ENCODE data around the gene HOXD11. TPM values are rescaled to one million over a fixed set of nuclear protein-coding genes. Genes with fewer than 3 reads are reported as not detected.

Gene HOXD11
- total and polyA plus RNA-seq, 9 of the 15 experiments (the other 6 are each of a cell fraction or from before 2014, with no cell fraction given): not detected

GRCh38 chr2:176096986-176097819 lies 9.9 kb upstream of the HOXD11 start (continued):
- TF ChIP-seq TBL1XR1 (IDR thresholded peaks at IDR 0.05; ENCODE audit: low read length in 2 of 2) (no peak), ZBTB9 (CRISPR knock-in tag; IDR thresholded peaks at IDR 0.05) (no peak), FOXK2 (conservative IDR thresholded peaks at IDR 0.05 in 1 of 2, IDR thresholded peaks at IDR 0.05 in 1 of 2; ENCODE audit: low read depth in 2 of 2) (no peak), NFIC (IDR thresholded peaks at IDR 0.05) (no peak), NELFE (IDR thresholded peaks at IDR 0.05; ENCODE audit: insufficient read depth, insufficient read length) (no peak), ARID1B (IDR thresholded peaks at IDR 0.05) (no peak), GABPB2 (CRISPR knock-in tag; conservative IDR thresholded peaks at IDR 0.05) (no peak), UBTF (IDR thresholded peaks at IDR 0.05; ENCODE audit: borderline replicate concordance in 1 of 2, low read depth in 2 of 2, low read length in 2 of 2) (peak; percentile 30 to 55; a peak in 1 of 4 replicates), LEF1 (IDR thresholded peaks at IDR 0.05) (no peak; the same call in 1 of the 2 replicates), COPS2 (conservative IDR thresholded peaks at IDR 0.05) (no peak), ELF2 (CRISPR knock-in tag; IDR thresholded peaks at IDR 0.05) (no peak), SMARCB1 (IDR thresholded peaks at IDR 0.05; ENCODE audit: insufficient read length, low read depth) (no peak), DIDO1 (tag; IDR thresholded peaks at IDR 0.05; ENCODE audit: low read depth) (no peak; the same call in 1 of the 2 replicates), HOXB6 (CRISPR knock-in tag; IDR thresholded peaks at IDR 0.05; ENCODE audit: borderline replicate concordance) (no peak), ZNF239 (CRISPR knock-in tag; IDR thresholded peaks at IDR 0.05) (no peak), ZNF24 (IDR thresholded peaks at IDR 0.05) (no peak), ZNF586 (CRISPR knock-in tag; conservative IDR thresholded peaks at IDR 0.05) (no peak), FOXP4 (CRISPR knock-in tag; IDR thresholded peaks at IDR 0.05; ENCODE audit: borderline replicate concordance) (no peak), ZNF79 (CRISPR knock-in tag; IDR thresholded peaks at IDR 0.05; ENCODE audit: low read depth) (0 out of 2 replicates have a peak, but pooled peaks have one; percentile 9), KLF6 (CRISPR knock-in tag; IDR thresholded peaks at IDR 0.05; ENCODE audit: borderline replicate concordance) (no peak), FOS (IDR thresholded peaks at IDR 0.05; ENCODE audit: extremely low read depth, insufficient read length) (no peak), ELF1 (tag; IDR thresholded peaks at IDR 0.05) (peak; percentile 17; the same call in 1 of the 2 replicates), ILF3 (IDR thresholded peaks at IDR 0.05; ENCODE audit: borderline replicate concordance) (no peak), ZBTB17 (CRISPR knock-in tag; IDR thresholded peaks at IDR 0.05) (no peak), ZNF212 (CRISPR knock-in tag; IDR thresholded peaks at IDR 0.05) (no peak)

All from K562 (cell line).